Smooth muscle cell of trachea (primary cell): Measurements from ENCODE around the gene SERGEF. TPM values are rescaled to one million over a fixed set of nuclear protein-coding genes. Genes with fewer than 3 reads are reported as not detected.

Experiments used
- total RNA-seq: library from RNA; depleted of rRNA; stranded (reverse); fragments of >200 nt; gene quantifications from 2 replicates; pipeline ENCODE4 v1.2.1, GENCODE V29; 2014

Gene SERGEF
- total RNA-seq = 20.5 and 25.1 TPM in 2 replicates

DNA sequence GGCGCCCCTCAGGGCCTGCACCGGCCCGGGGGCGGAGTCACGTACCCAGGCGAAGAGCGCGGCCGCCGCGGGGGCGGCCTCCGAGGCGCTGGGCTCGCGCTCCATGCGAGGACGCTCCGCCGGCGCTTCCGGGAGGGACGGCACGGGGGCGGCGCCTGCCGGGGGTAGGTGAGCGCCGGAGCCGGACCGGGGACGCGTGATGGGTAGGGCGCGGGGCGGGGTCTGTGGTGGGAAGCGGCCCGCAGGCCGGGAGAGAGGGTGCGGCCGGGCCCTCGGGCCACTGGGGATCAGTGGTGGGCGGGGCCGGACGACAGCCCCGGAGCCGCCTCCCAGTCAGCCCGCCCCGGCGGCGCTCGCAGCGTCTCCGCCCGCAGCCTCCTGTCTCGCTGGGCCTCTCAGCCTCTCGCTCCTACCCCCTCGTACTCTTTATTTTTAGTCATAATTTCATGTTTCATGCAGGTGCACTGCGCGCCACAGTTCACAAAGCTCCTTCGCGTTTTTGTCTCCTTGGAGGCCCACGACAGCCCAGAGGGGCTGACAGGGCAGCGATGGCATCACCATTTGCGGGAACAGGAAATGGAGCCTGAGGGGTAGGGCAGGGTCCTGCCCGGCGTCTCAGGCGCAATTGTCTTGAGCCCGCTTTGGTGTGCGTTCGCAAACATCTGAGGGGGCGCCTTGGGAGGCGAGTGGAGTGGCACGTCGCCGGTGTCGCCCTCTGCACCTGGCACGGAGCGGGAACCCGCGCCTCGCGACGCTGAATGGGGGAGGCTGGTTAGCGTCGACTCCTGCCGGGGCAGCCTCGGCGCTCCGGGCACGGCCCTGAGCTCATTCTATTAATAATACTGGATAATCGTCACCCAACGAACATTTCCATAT lies at the start of gene SERGEF:
Gene SERGEF (minus strand): TSS at position 142 of the 876 bp plus-strand sequence. CDS start 37 bp downstream, at position 105.

DNA sequence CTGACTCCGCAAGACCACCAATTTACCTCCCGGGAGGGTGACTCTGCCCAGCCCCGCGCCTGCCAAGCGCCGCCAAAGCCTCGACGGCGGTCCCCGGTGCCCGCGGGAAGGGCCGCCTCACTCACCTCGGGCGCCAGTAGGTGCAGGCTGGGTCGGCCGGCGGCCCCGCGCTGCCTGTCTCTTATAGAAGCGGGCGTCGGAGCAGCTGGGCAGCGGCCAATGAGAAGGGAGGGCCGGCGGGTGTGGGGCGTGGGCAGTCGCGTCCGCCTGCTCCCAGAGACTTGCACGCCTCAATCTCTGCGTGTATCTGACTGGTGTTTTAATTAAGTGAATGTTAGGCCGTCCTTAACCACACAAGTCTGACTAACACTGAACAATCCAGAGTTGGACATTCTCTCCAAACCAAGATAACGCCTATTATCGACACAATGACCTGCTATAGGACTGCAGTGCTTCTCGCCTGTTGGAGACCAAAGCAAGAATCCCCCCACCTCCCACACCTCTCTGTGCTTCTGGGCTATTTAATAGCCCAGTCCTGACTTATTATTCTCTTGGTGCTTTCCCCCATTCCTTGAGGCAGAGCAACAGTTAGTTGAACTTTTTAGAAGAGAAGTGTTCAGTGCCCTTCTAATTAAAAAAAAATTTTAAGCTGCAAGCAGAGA lies 33.4 kb upstream of the SERGEF start, which contains the start of gene TPH1:
Gene TPH1 (minus strand): TSS at position 154 of the 662 bp plus-strand sequence. CDS start 5,507 bp downstream, outside the sequence.

Other genes with a start within 250 kb of the SERGEF start
- under 0.01 TPM in 2 replicates for gene TPH1, start 33.2 kb upstream of the SERGEF start, total RNA-seq
- 10.8 and 21.8 TPM in 2 replicates for gene SAAL1, start 93.0 kb upstream of the SERGEF start, total RNA-seq
- not detected in 2 replicates for gene MRGPRX3, start 119.5 kb upstream of the SERGEF start, total RNA-seq
- not detected in 2 replicates for gene MRGPRX4, start 159.8 kb upstream of the SERGEF start, total RNA-seq
- not detected in 2 replicates for gene SAA4, start 223.8 kb upstream of the SERGEF start, total RNA-seq
- gene SAA2, start 235.6 kb upstream of the SERGEF start, total RNA-seq = not detected in 2 replicates